GM12873 (cell line): ENCODE measurements around the gene FGF2.

Experiments
- TF ChIP-seq, protein P1 (sequence below): IDR thresholded peaks from 2 replicates; pipeline ENCODE4 v1.5.1; 2012; ENCODE audit warnings: low read depth, mild to moderate bottlenecking, moderate library complexity, low read length, control low read depth; ENCODE audit not compliant: insufficient read depth; ENCODE audit errors: missing control alignments

FGF2 gene

DNA sequence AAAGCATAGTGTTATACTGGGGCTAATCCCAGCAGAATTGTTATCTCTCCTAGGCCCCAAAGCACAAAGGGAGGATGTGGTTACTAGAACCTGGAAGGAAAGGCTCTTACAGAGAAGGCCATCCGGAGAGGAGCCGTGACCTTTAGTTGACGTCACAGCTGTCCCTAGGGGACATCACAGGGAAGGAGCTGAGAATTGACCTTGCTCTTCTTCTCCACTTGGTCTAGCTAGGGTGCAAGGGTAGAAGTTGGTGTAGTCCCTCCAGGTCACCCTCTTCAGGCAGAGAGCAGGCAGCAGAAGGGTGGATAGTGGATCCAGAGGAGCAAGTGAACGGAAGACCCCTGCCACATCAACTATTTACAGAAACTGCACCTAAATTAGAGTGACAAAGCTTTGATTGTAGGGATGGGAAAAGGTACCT lies 22.8 kb upstream of the FGF2 start:
- TF ChIP-seq, protein P1, sequence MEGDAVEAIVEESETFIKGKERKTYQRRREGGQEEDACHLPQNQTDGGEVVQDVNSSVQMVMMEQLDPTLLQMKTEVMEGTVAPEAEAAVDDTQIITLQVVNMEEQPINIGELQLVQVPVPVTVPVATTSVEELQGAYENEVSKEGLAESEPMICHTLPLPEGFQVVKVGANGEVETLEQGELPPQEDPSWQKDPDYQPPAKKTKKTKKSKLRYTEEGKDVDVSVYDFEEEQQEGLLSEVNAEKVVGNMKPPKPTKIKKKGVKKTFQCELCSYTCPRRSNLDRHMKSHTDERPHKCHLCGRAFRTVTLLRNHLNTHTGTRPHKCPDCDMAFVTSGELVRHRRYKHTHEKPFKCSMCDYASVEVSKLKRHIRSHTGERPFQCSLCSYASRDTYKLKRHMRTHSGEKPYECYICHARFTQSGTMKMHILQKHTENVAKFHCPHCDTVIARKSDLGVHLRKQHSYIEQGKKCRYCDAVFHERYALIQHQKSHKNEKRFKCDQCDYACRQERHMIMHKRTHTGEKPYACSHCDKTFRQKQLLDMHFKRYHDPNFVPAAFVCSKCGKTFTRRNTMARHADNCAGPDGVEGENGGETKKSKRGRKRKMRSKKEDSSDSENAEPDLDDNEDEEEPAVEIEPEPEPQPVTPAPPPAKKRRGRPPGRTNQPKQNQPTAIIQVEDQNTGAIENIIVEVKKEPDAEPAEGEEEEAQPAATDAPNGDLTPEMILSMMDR: no peak

DNA sequence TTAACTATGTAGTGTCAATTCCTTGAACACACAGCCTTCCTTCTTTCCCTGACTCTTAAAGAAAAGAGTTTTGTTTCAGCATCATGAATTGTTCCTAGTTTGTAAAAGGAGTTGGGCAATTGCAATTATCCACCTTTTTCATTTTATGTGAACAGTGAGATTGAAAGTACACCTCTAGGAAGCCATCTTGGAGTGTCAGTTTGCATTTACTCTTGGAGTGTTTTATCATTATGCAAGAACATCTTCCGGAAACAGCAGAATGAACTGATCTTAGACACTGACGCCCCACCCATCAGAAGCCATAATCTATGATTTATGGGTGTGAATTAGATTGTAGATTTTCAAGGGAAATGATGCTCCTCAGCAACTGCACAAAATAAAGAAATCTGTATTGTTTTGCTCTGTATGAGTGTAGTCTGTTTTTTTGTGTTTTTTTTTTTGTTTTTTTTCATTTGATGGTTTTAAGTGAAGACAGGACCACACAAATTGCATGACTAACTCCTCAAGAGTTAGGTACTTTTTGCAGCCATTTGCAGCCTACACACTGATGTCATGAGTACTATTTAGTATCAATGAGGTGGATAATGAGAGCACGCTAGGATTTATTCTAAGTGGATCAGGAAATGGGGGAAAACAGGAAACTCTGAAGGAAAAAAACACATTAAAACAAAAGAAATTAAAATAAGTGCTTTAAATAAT lies 19.5 kb upstream of the FGF2 start:
- TF ChIP-seq, protein P1: no peak

DNA sequence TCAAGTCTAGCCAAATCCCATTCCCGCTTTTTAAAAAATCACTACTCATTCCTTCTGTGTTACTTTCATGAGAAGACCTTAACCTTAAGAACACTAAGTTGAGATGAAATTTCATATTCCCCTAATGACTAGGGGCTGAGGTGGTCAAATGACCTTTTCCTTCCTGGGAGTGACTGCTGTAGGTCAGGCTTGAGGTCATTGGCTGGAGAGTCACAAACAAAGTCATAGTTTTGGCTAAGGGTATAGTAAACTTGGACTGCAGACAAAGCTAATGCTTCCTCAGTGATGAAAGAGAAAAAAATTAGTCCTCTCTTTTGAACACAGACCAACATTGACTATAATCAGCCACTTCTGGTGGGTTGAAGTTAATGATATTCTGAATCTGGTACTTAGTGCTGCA lies 16.0 kb upstream of the FGF2 start:
- TF ChIP-seq, protein P1: no peak

DNA sequence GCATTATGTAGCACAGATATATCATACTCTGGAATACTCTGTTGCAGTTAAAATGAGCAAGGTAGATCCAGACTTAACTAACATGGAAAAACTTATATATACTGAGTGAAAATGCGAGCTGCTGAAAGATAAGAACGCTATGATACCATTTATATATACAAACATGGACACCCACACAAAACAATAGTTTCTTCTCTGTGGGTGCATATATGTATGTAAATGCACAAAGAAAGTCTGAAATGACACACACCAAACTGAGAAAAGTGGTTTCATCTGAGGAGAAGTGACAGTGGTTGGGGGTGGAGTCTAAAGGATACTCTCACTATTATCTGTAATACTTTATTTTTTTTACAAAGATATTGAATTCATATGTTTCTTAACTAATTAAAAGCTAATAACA lies 12.2 kb upstream of the FGF2 start:
- TF ChIP-seq, protein P1: no peak

DNA sequence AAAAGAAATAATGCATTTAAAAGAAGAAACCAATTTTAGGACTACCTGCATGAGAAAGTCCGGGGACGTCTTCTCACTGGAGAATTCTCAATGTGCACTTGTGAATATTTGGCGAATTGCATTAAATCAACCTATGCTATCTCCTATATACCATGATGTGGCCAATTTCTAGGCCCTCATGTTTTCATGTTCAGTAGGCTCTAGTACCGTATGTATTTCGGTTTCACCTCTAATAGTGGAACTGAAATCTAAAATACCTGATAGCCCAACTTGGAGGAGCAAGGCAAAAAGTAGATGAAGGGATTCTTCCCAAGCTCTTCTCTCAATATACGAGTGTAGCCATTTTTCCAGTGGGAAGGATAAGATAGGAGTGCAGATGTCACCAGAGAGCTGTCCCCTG lies 11.4 kb upstream of the FGF2 start:
- TF ChIP-seq, protein P1: no peak

DNA sequence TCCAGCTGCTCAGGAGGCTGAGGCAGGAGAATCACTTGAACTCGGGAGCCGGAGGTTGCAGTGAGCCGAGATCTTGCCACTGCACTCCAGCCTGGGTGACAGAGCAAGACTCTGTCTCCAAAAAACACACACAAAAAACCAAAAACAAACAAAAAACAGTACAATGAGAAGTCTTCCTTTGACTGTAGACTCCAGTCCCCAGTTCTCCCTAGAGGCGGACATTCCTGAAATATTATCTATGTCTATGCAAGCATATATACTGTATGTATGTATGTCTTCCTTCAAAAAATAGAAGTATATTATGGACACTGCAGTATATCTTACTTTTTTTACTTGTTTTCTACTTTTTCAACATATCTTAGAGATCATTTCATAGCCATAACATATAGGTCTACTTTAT lies 10.2 kb upstream of the FGF2 start:
- TF ChIP-seq, protein P1: no peak

DNA sequence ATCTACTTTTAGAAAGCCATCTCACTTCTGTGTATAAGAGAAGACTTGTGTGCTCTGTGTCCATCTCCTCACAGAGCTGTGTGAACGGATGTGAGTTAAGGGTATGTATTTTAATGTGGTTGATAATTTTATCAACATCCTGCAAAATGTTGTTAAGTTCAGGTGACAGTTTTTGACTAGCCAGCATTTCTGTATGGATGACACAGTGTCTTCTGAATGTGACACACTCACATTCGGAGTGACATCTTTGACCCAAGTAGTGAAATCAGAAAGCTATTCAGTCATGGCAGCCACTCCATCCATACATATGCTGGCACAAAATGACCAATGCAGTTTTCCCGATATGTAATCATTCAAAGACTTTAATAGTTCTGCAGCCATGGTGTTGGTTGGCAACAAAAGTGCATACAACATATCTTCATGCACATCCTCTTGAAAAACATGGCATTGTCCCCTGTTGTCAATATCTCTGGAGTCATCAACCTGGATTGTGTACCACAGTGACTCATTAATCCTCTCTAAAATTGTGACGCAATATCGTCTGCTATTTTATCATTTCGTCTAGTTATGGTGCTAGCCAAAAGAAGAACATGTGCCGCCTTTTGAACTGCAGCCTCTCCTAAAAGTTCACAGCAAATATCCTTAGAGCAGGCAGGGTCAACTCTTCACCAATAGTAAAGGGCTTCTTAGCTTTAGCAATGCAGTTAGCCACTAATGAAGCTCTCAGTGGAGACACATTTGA lies 6.8 kb upstream of the FGF2 start:
- TF ChIP-seq, protein P1: no peak
